Ishikawa (cell line): ENCODE data around the gene DUSP22.

ENCODE experiments used
- CEBPB ChIP-seq: IDR thresholded peaks from 2 replicates; pipeline ENCODE4 v1.6.1; 2012
- CREB1 ChIP-seq: IDR thresholded peaks from 2 replicates; pipeline ENCODE4 v1.6.1; 2012; ENCODE audit warnings: low read depth
- EGR1 ChIP-seq: IDR thresholded peaks from 2 replicates; pipeline ENCODE4 v1.6.1; 2012
- EP300 ChIP-seq: IDR thresholded peaks from 2 replicates; pipeline ENCODE4 v1.6.1; 2012; ENCODE audit warnings: borderline replicate concordance
- FOXM1 ChIP-seq: IDR thresholded peaks from 2 replicates; pipeline ENCODE4 v1.6.1; 2012; ENCODE audit warnings: low read depth, borderline replicate concordance
- MAX ChIP-seq: IDR thresholded peaks from 2 replicates; pipeline ENCODE4 v1.6.1; 2012
- NFIC ChIP-seq: IDR thresholded peaks from 2 replicates; pipeline ENCODE4 v1.6.1; 2012
- RAD21 ChIP-seq: IDR thresholded peaks from 2 replicates; pipeline ENCODE4 v1.6.1; 2012; ENCODE audit warnings: low read depth
- TAF1 ChIP-seq: IDR thresholded peaks from 2 replicates; pipeline ENCODE4 v1.6.1; 2012; ENCODE audit warnings: low read depth, mild to moderate bottlenecking
- TCF12 ChIP-seq: IDR thresholded peaks from 2 replicates; pipeline ENCODE4 v1.6.1; 2012; ENCODE audit warnings: low read depth
- TEAD4 ChIP-seq: IDR thresholded peaks from 2 replicates; pipeline ENCODE4 v1.6.1; 2012
- USF1 ChIP-seq: IDR thresholded peaks from 2 replicates; pipeline ENCODE4 v1.6.1; 2012
- YY1 ChIP-seq: IDR thresholded peaks from 2 replicates; pipeline ENCODE4 v1.6.1; 2012; ENCODE audit warnings: low read depth
- ZBTB7A ChIP-seq: IDR thresholded peaks from 2 replicates; pipeline ENCODE4 v1.6.1; 2012; ENCODE audit warnings: low read depth
- TF ChIP-seq, protein P1 (sequence below): IDR thresholded peaks from 2 replicates; pipeline ENCODE4 v1.6.1; 2012; ENCODE audit warnings: low read depth, mild to moderate bottlenecking

Gene DUSP22

DNA sequence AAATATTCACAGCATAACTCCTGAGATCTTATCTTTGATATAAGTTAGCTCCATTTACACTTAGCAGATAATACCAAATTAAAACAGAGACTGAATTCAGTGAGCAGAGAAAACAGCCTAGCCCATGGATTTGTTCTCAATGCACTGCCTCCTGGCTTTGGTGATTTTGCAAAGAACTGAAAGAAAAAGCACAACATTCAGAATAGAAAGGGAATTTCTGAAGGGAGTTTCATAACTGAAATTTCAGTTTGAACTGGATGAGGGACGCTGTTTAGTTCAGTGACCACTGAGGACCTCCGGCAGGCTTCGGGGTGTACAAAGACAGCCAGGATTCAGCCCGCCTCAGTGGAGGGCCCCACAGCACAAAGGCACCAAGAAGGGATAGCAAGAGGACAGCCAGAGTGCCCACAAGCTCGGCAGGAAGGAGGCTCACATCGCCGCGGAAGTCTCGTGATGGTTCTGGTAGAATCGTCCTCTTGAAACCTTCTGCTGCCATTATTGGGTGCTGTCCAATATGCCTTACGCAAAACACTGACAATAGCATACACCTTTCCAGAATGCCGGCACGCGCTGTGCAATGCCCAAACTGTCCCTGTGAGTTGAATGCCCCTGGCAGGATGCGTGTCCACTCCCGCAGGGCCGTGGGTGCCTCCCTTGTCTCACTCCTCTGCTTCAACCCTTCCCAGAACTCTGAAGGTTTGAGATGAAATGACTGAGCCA, 89.6 kb downstream of the DUSP22 start:
- TF ChIP-seq MAX: no peak
- TF ChIP-seq TCF12: no peak
- no peak for TF ChIP-seq CREB1
- TF ChIP-seq USF1: no peak
- no peak for TF ChIP-seq FOXM1
- no peak for TF ChIP-seq ZBTB7A
- TF ChIP-seq, protein P1, sequence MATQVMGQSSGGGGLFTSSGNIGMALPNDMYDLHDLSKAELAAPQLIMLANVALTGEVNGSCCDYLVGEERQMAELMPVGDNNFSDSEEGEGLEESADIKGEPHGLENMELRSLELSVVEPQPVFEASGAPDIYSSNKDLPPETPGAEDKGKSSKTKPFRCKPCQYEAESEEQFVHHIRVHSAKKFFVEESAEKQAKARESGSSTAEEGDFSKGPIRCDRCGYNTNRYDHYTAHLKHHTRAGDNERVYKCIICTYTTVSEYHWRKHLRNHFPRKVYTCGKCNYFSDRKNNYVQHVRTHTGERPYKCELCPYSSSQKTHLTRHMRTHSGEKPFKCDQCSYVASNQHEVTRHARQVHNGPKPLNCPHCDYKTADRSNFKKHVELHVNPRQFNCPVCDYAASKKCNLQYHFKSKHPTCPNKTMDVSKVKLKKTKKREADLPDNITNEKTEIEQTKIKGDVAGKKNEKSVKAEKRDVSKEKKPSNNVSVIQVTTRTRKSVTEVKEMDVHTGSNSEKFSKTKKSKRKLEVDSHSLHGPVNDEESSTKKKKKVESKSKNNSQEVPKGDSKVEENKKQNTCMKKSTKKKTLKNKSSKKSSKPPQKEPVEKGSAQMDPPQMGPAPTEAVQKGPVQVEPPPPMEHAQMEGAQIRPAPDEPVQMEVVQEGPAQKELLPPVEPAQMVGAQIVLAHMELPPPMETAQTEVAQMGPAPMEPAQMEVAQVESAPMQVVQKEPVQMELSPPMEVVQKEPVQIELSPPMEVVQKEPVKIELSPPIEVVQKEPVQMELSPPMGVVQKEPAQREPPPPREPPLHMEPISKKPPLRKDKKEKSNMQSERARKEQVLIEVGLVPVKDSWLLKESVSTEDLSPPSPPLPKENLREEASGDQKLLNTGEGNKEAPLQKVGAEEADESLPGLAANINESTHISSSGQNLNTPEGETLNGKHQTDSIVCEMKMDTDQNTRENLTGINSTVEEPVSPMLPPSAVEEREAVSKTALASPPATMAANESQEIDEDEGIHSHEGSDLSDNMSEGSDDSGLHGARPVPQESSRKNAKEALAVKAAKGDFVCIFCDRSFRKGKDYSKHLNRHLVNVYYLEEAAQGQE: no peak
- no peak for TF ChIP-seq RAD21
- TF ChIP-seq CEBPB: no peak
- no peak for TF ChIP-seq TAF1
- no peak for TF ChIP-seq EGR1
- TF ChIP-seq EP300: no peak
- no peak for TF ChIP-seq TEAD4
- no peak for TF ChIP-seq YY1

- no peak for TF ChIP-seq TAF1
- TF ChIP-seq, protein P1: no peak
- no peak for TF ChIP-seq CEBPB
- no peak for TF ChIP-seq MAX
- no peak for TF ChIP-seq FOXM1
- TF ChIP-seq EGR1: no peak
- no peak for TF ChIP-seq EP300
- no peak for TF ChIP-seq TEAD4
- TF ChIP-seq RAD21: no peak
- no peak for TF ChIP-seq NFIC
- no peak for TF ChIP-seq USF1
- no peak for TF ChIP-seq TCF12
- TF ChIP-seq CREB1: no peak
- no peak for TF ChIP-seq ZBTB7A
- no peak for TF ChIP-seq YY1
These were observed 90.9 kb downstream of the DUSP22 start for GRCh38 chr6:382883-383810.

- TF ChIP-seq USF1 (no peak), RAD21 (no peak), FOXM1 (no peak)
These were observed 91.6 kb downstream of the DUSP22 start for GRCh38 chr6:383856-384255.

DNA sequence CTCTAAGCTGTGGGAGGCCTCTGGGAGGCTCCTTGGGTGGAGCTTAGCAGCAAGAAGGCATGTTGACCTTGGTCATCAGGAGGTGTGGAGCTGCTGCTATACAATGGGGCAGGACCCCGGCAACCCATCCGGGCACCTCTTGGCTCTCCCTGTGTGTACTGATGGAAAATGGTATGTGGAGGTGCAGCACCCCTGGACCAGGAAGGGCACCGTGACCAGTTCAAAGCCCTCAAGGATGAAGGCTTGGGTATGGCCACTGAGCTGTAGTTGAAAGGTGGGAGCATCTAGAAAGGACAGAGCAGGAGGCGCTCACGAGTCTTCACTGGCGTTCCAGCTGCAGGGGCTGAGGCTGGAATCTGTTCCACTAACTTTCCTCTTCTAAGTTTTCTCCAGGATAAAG, 92.6 kb downstream of the DUSP22 start:
- TF ChIP-seq TAF1 (no peak), EGR1 (no peak), YY1 (no peak), CEBPB (no peak), FOXM1 (no peak), MAX (no peak), CREB1 (no peak), TCF12 (no peak)
- TF ChIP-seq, protein P1: no peak
